Neuron (in vitro differentiated cells): ENCODE measurements around the gene STUM.

Source experiments
- H2AFZ ChIP-seq: one replicate; pipeline ENCODE4 v1.6.1; 2013; ENCODE audit warnings: low read depth, mild to moderate bottlenecking, inconsistent platforms, low read length, moderate library complexity
- H3K27me3 ChIP-seq: one replicate; pipeline ENCODE4 v1.6.1; 2013; ENCODE audit warnings: low read length; ENCODE audit not compliant: insufficient read depth
- H3K36me3 ChIP-seq: one replicate; pipeline ENCODE4 v1.6.1; 2013; ENCODE audit warnings: low read length; ENCODE audit not compliant: insufficient read depth
- H3K4me1 ChIP-seq: one replicate; pipeline ENCODE4 v1.6.1; 2013; ENCODE audit warnings: low read length; ENCODE audit not compliant: insufficient read depth
- H3K4me3 ChIP-seq: 2 replicates; pipeline ENCODE4 v1.5.1; 2013; ENCODE audit warnings: mild to moderate bottlenecking, low read length, moderate library complexity
- H3K9me3 ChIP-seq: one replicate; pipeline ENCODE4 v1.6.1; 2013; ENCODE audit warnings: low read length

Gene STUM

GRCh38 chr1:226542623-226543103 is 5.9 kb upstream of the STUM start:
- H2AFZ ChIP-seq = no peak overlapping the region
- no peaks in the 10 kb centered on the region for H3K36me3 ChIP-seq
- peaks cover 22% of the 10 kb centered on the region for H3K27me3 ChIP-seq
- no peak overlapping the region for H3K4me3 ChIP-seq
- no peaks in the 10 kb centered on the region for H3K9me3 ChIP-seq
- no peaks in the 10 kb centered on the region for H3K4me1 ChIP-seq

DNA sequence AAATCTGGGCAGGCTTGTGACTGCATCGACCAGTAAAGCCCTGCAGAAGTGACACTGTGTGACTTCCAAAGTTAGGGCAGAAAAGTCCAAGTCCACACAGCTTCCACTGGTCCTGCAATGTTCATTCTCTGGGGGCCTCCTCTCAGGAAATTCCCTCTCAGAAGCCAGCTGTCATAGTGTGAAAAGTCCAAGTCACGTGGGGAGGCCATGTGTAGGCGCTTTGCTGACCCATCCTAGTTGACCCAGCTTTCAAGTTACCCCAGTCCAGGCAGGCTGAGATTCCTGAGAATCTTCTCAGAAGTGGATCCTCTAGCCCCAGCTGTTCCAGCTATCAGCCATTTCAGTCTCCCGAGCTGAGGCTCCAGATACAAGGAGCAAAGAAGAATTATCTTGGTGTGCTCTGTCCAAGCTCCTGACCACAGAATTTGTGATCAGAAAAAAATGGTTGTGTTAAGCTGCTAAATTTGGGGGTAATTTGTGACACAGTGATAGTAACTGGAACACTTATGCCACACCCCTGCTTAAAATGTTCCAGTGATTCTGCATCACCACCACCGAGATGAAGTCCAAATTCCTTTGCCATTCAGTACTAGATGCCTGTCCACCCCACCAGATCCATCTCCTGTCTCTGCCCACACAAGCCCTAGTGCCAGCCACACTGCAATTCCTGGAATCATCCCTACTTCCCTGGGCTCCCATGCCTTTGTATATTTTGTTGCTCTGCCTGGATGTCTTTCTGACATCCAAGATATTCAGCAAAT is 2.5 kb upstream of the STUM start:
- H3K27me3 ChIP-seq = peaks cover 47% of the 10 kb centered on the region
- H3K9me3 ChIP-seq = no peaks in the 10 kb centered on the region
- no peaks in the 10 kb centered on the region for H3K36me3 ChIP-seq
- H3K4me3 ChIP-seq = no peak overlapping the region
- peaks cover 5% of the 10 kb centered on the region for H3K4me1 ChIP-seq
- H2AFZ ChIP-seq = no peak overlapping the region

- H2AFZ ChIP-seq = no peak overlapping the region
- H3K4me3 ChIP-seq = no peak overlapping the region
- no peaks in the 10 kb centered on the region for H3K36me3 ChIP-seq
- no peaks in the 10 kb centered on the region for H3K9me3 ChIP-seq
- peaks cover 51% of the 10 kb centered on the region for H3K27me3 ChIP-seq
- H3K4me1 ChIP-seq = peaks cover 5% of the 10 kb centered on the region
Measured at GRCh38 chr1:226546926-226547325, 1.6 kb upstream of the STUM start.

- peaks cover 5% of the 10 kb centered on the region for H3K4me1 ChIP-seq
- peaks cover 49% of the 10 kb centered on the region for H3K27me3 ChIP-seq
- no peak overlapping the region for H2AFZ ChIP-seq
- H3K4me3 ChIP-seq = no peak overlapping the region
- H3K9me3 ChIP-seq = no peaks in the 10 kb centered on the region
- no peaks in the 10 kb centered on the region for H3K36me3 ChIP-seq
Measured at GRCh38 chr1:226547754-226548191, 791 bp upstream of the STUM start.

GRCh38 chr1:226549094-226549936 is 751 bp downstream of the STUM start:
- no peaks in the 10 kb centered on the region for H3K36me3 ChIP-seq
- peaks cover 55% of the 10 kb centered on the region for H3K27me3 ChIP-seq
- peak overlapping the region; percentile 90 for H2AFZ ChIP-seq
- no peaks in the 10 kb centered on the region for H3K9me3 ChIP-seq
- H3K4me3 ChIP-seq = peak overlapping the region; percentile 16
- H3K4me1 ChIP-seq = peaks cover 5% of the 10 kb centered on the region

GRCh38 chr1:226549937-226550671 is 1.5 kb downstream of the STUM start:
- Histone ChIP-seq H3K4me1 (peaks cover 5% of the 10 kb centered on the region), H3K4me3 (no peak overlapping the region), H3K27me3 (peaks cover 60% of the 10 kb centered on the region), H3K9me3 (no peaks in the 10 kb centered on the region), H3K36me3 (no peaks in the 10 kb centered on the region), H2AFZ (peak overlapping the region; percentile 90)

DNA sequence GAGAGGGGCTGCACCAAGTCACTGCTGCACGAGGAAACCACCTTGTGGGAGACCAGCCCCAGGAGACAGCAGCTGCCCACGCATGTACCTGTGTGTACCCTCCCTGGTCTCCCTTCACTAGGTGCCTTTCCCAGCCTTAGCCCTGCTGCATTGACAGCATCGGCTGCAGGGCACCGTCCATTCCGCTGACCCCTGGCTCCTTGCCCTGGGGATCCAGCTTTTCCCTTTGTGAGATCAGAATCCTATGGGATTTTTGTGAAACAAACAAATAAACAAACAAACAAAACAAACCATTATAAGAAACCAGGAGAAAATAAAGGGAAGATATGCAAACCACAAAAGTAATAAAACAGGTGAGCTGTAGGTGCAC is 2.1 kb downstream of the STUM start:
- H3K36me3 ChIP-seq = no peaks in the 10 kb centered on the region
- H3K27me3 ChIP-seq = peaks cover 64% of the 10 kb centered on the region
- H3K4me3 ChIP-seq = no peak overlapping the region
- H2AFZ ChIP-seq = no peak overlapping the region
- no peaks in the 10 kb centered on the region for H3K9me3 ChIP-seq
- peaks cover 5% of the 10 kb centered on the region for H3K4me1 ChIP-seq

DNA sequence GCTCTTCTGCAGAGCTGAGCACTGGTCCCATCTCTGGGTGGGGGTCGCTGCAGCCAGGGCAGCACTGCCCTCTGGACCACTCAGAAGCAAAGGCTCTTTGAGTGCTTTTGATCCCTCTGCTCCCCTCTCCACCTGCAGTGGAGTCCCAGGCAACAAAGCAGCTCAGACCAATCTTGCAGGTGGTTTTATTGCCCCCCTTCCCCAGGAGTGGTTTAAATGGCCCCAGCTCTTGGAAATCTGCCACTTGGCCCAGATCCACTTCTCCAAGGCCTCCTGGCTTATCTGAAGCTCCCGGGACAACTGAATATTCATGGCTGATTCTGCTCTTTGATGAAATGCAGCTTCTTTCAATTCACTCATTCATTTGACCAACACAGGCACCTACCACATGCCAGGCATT is 2.7 kb downstream of the STUM start:
- Histone ChIP-seq H3K27me3 (peaks cover 62% of the 10 kb centered on the region), H3K4me1 (peaks cover 5% of the 10 kb centered on the region), H2AFZ (no peak overlapping the region), H3K4me3 (no peak overlapping the region), H3K36me3 (no peaks in the 10 kb centered on the region), H3K9me3 (peaks cover 2% of the 10 kb centered on the region)

DNA sequence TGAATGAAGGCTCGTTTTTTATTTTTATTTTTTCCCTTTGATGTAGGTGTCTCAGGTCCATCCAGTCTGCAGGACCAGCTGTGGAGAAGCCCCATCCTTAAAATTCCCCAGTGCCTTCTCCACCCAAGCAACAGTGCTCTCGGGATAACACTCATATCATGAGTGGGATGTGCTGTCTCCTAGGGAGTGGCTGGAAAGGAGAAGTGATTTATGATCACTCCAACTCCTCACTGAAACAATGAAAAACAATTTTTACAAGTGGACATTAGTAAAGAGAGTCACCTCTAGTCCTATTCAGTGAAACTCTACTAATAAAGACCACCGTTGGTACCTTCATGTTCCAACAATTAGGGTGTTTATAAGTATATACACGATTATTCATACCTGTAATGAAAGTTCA is 3.5 kb downstream of the STUM start:
- H3K9me3 ChIP-seq = peaks cover 2% of the 10 kb centered on the region
- no peak overlapping the region for H2AFZ ChIP-seq
- peaks cover 5% of the 10 kb centered on the region for H3K4me1 ChIP-seq
- peaks cover 60% of the 10 kb centered on the region for H3K27me3 ChIP-seq
- H3K4me3 ChIP-seq = no peak overlapping the region
- no peaks in the 10 kb centered on the region for H3K36me3 ChIP-seq

GRCh38 chr1:226553266-226553923 is 4.8 kb downstream of the STUM start:
- H3K9me3 ChIP-seq = peaks cover 2% of the 10 kb centered on the region
- no peak overlapping the region for H3K4me3 ChIP-seq
- H2AFZ ChIP-seq = no peak overlapping the region
- H3K27me3 ChIP-seq = peaks cover 54% of the 10 kb centered on the region
- no peaks in the 10 kb centered on the region for H3K36me3 ChIP-seq
- H3K4me1 ChIP-seq = peaks cover 3% of the 10 kb centered on the region

- peaks cover 2% of the 10 kb centered on the region for H3K9me3 ChIP-seq
- no peak overlapping the region for H3K4me3 ChIP-seq
- peaks cover 3% of the 10 kb centered on the region for H3K4me1 ChIP-seq
- no peaks in the 10 kb centered on the region for H3K36me3 ChIP-seq
- H3K27me3 ChIP-seq = peaks cover 53% of the 10 kb centered on the region
- H2AFZ ChIP-seq = no peak overlapping the region
Measured at GRCh38 chr1:226553924-226554282, 5.3 kb downstream of the STUM start.

GRCh38 chr1:226555092-226555491 is 6.5 kb downstream of the STUM start:
- Histone ChIP-seq H3K4me3 (no peak overlapping the region), H3K36me3 (no peaks in the 10 kb centered on the region), H3K27me3 (peaks cover 41% of the 10 kb centered on the region), H3K9me3 (peaks cover 2% of the 10 kb centered on the region), H2AFZ (no peak overlapping the region), H3K4me1 (no peaks in the 10 kb centered on the region)
